HCT116 (cell line): Measurements from ENCODE around the gene MYRFL. TPM values are rescaled to one million over a fixed set of nuclear protein-coding genes. Genes with fewer than 3 reads are reported as not detected.

Source experiments
- ATAC-seq: fragments of 200-7000 bp; cut with Tn5 transposase; 2 replicates; pipeline ENCODE4 v1.9.1; 2020; ENCODE audit warnings: mild to moderate bottlenecking, moderate library complexity
- BruUV-seq: library from RNA; stranded (reverse); fragments of 400-500 nt; replicated peaks from 2 replicates; lab custom pipeline; 2021; lab: Mats Ljungman, UMichigan
- CTCF ChIA-PET: fragments of 300-600 bp; sonication (Branson Sonifier 250); formaldehyde crosslinking; loops from one replicate; lab custom pipeline; 2021; ENCODE audit warnings: antibody characterized with exemption; lab: Charles Lee
- POLR2A ChIA-PET: fragments of 300-600, 350-600 bp; sonication (Branson Sonifier 250); formaldehyde crosslinking; loops from one replicate; lab custom pipeline; 2021; ENCODE audit warnings: antibody characterized with exemption; lab: Charles Lee
- RAD21 ChIA-PET, 2 experiments: fragments of 300-600 bp; sonication (Branson Sonifier 250); formaldehyde crosslinking; loops; one replicate each; lab custom pipeline; 2023; ENCODE audit warnings: low total read pairs in 2 of 2; ENCODE audit not compliant: uncharacterized antibody in 2 of 2, unreplicated experiment in 2 of 2, low non-redundant PET in 1 of 2; lab: Charles Lee
- DNase-seq: peaks from one replicate; pipeline ENCODE4 v3.0.0-alpha.2; 2010; ENCODE audit warnings: low read depth, low spot score
- H2AFZ ChIP-seq: fragments of 200-600 bp; shearing (Covaris generic), sonication (generic); 2 replicates; pipeline ENCODE4 v1.6.1; 2017; ENCODE audit warnings: low read depth, mixed run types, mixed read lengths, antibody characterized with exemption, low read length; ENCODE audit not compliant: poor library complexity, severe bottlenecking
- H3K27ac ChIP-seq: 2 replicates; pipeline ENCODE4 v1.5.1; 2012; ENCODE audit warnings: low read depth, low read length
- H3K27me3 ChIP-seq: fragments of 200-600 bp; sonication (generic); 2 replicates; pipeline ENCODE4 v1.6.1; 2016; ENCODE audit warnings: mixed run types, low read length, mixed read lengths; ENCODE audit not compliant: insufficient read depth
- H3K36me3 ChIP-seq, 2 experiments: fragments of 200-500 bp in 1 of 2; fragments of 200-600 bp in 1 of 2; sonication (Bioruptor generic) in 1 of 2; sonication (generic) in 1 of 2; 2 replicates each; pipeline versions ENCODE4 v1.5.1 to v1.6.1; 2014 to 2016; ENCODE audit warnings: low read length in 2 of 2, inconsistent platforms in 1 of 2, mixed read lengths in 1 of 2, mixed run types in 1 of 2; ENCODE audit not compliant: insufficient read depth in 2 of 2, control insufficient read depth in 1 of 2
- H3K4me1 ChIP-seq, 2 experiments: fragments of 200-600 bp in 1 of 2; sonication (generic) in 1 of 2; 2 replicates each; pipeline versions ENCODE4 v1.5.1 to v1.6.1; 2012 to 2017; ENCODE audit warnings: low read length in 2 of 2, inconsistent platforms in 1 of 2, mild to moderate bottlenecking in 1 of 2, mixed read lengths in 1 of 2, mixed run types in 1 of 2, moderate library complexity in 1 of 2; ENCODE audit not compliant: insufficient read depth in 2 of 2, control insufficient read depth in 1 of 2
- H3K4me2 ChIP-seq: fragments of 200-600 bp; sonication (generic); 2 replicates; pipeline ENCODE4 v1.6.1; 2017; ENCODE audit warnings: mixed run types, low read length, mixed read lengths
- H3K4me3 ChIP-seq, 2 experiments: fragments of 200-600 bp in 1 of 2; sonication (generic) in 1 of 2; replicated peaks in 1 of 2; 2 replicates each; pipeline ENCODE4 v1.5.1; 2011 to 2016; ENCODE audit warnings: low read length in 2 of 2, control low read depth in 1 of 2, low read depth in 1 of 2, mild to moderate bottlenecking in 1 of 2, mixed read lengths in 1 of 2, mixed run types in 1 of 2
- H3K79me2 ChIP-seq: fragments of 200-600 bp; sonication (generic); 2 replicates; pipeline ENCODE4 v1.6.1; 2017; ENCODE audit warnings: mild to moderate bottlenecking, mixed run types, low read length, moderate library complexity, mixed read lengths; ENCODE audit not compliant: insufficient read depth
- H3K9ac ChIP-seq: fragments of 200-600 bp; sonication (generic); 2 replicates; pipeline ENCODE4 v1.6.1; 2016; ENCODE audit warnings: low read length, mixed read lengths
- H3K9me2 ChIP-seq: fragments of 200-600 bp; sonication (generic), shearing (Covaris generic); 2 replicates; pipeline ENCODE4 v1.6.1; 2017; ENCODE audit warnings: mixed run types, mild to moderate bottlenecking, moderate library complexity; ENCODE audit not compliant: insufficient read depth
- H3K9me3 ChIP-seq, 2 experiments: fragments of 200-500 bp in 1 of 2; fragments of 200-600 bp in 1 of 2; sonication (Bioruptor generic) in 1 of 2; sonication (generic) in 1 of 2; 2 replicates each; pipeline ENCODE4 v1.6.1; 2014 to 2017; ENCODE audit warnings: low read length in 2 of 2, mixed read lengths in 2 of 2, inconsistent platforms in 1 of 2, low read depth in 1 of 2, mild to moderate bottlenecking in 1 of 2, mixed run types in 1 of 2, moderate library complexity in 1 of 2; ENCODE audit not compliant: control insufficient read depth in 1 of 2, insufficient read depth in 1 of 2
- H4K20me1 ChIP-seq: fragments of 200-600 bp; sonication (generic), shearing (Covaris generic); 2 replicates; pipeline ENCODE4 v1.6.1; 2017; ENCODE audit warnings: mixed run types, mild to moderate bottlenecking, moderate library complexity; ENCODE audit not compliant: insufficient read depth
- CEBPB ChIP-seq: IDR thresholded peaks from 2 replicates; pipeline ENCODE4 v1.6.1; 2012; ENCODE audit warnings: low read depth
- EGR1 ChIP-seq: IDR thresholded peaks from 2 replicates; pipeline ENCODE4 v1.6.1; 2012; ENCODE audit warnings: low read depth
- ELF1 ChIP-seq: IDR thresholded peaks from 2 replicates; pipeline ENCODE4 v1.6.1; 2012; ENCODE audit warnings: low read depth, borderline replicate concordance
- EZH2 ChIP-seq: fragments of 200-600 bp; sonication (generic); IDR thresholded peaks from 2 replicates; pipeline ENCODE4 v1.6.1; 2017; ENCODE audit warnings: antibody characterized with exemption, mixed run types
- EZH2phosphoT487 ChIP-seq: fragments of 200-600 bp; IDR thresholded peaks from 2 replicates; pipeline ENCODE4 v1.6.1; 2018; ENCODE audit warnings: antibody characterized with exemption, borderline replicate concordance
- FOSL1 ChIP-seq: IDR thresholded peaks from 2 replicates; pipeline ENCODE4 v1.6.1; 2012; ENCODE audit warnings: low read depth
- JUND ChIP-seq: IDR thresholded peaks from 2 replicates; pipeline ENCODE4 v1.6.1; 2012
- POLR2A ChIP-seq: IDR thresholded peaks from 2 replicates; pipeline ENCODE4 v1.7.0; 2011; ENCODE audit warnings: borderline replicate concordance; ENCODE audit not compliant: insufficient read depth, insufficient read length; ENCODE audit errors: extremely low read depth
- POLR2AphosphoS5 ChIP-seq: IDR thresholded peaks from 2 replicates; pipeline ENCODE4 v1.6.1; 2011; ENCODE audit warnings: mild to moderate bottlenecking, low read depth, low read length, moderate library complexity
- RAD21 ChIP-seq: IDR thresholded peaks from 2 replicates; pipeline ENCODE4 v1.6.1; 2012; ENCODE audit warnings: low read depth, mild to moderate bottlenecking
- SP1 ChIP-seq: IDR thresholded peaks from 2 replicates; pipeline ENCODE4 v1.6.1; 2012; ENCODE audit warnings: low read depth
- SRF ChIP-seq: IDR thresholded peaks from 2 replicates; pipeline ENCODE4 v1.6.1; 2012; ENCODE audit warnings: low read depth
- TCF7L2 ChIP-seq: IDR thresholded peaks from 2 replicates; pipeline ENCODE4 v1.7.0; 2011; ENCODE audit warnings: borderline replicate concordance, inconsistent platforms; ENCODE audit not compliant: insufficient read depth, insufficient read length; ENCODE audit errors: extremely low read depth
- ZFX ChIP-seq: fragments of 450-650 bp; IDR thresholded peaks from 2 replicates; pipeline ENCODE4 v1.6.1; 2017
- ZNF274 ChIP-seq: fragments of 200-500 bp; sonication (Bioruptor generic); IDR thresholded peaks from 2 replicates; pipeline ENCODE4 v1.6.1; 2014; ENCODE audit warnings: mild to moderate bottlenecking, low read depth, low read length, inconsistent platforms
- intact Hi-C: fragments of 100-400 bp; cut with micrococcal nuclease; formaldehyde crosslinking; loops from 2 replicates; pipeline ENCODE4 v1.10.0; 2022
- total RNA-seq: library from RNA; stranded (reverse); gene quantifications from one replicate; pipeline ENCODE4 v1.2.1, GENCODE V29; 2021; ENCODE audit not compliant: unreplicated experiment
- TF ChIP-seq, protein P1 (sequence below): IDR thresholded peaks from 2 replicates; pipeline ENCODE4 v1.6.1; 2011; ENCODE audit warnings: mild to moderate bottlenecking, low read length, moderate library complexity; ENCODE audit not compliant: insufficient replicate concordance; ENCODE audit errors: extremely low read depth
- TF ChIP-seq, protein P2 (sequence below), 3 experiments: fragments of 200-600 bp in 1 of 3; sonication (generic) in 1 of 3; IDR thresholded peaks in 2 of 3; conservative IDR thresholded peaks in 1 of 3; 2 replicates each; pipeline ENCODE4 v1.5.1; 2012 to 2017; ENCODE audit warnings: low read depth in 2 of 3, low read length in 2 of 3, antibody characterized with exemption in 1 of 3, borderline replicate concordance in 1 of 3, control low read depth in 1 of 3, mild to moderate bottlenecking in 1 of 3, mixed read lengths in 1 of 3, mixed run types in 1 of 3, moderate library complexity in 1 of 3; ENCODE audit not compliant: insufficient read depth in 1 of 3
- TF ChIP-seq, protein P3 (sequence below): IDR thresholded peaks from 2 replicates; pipeline ENCODE4 v1.6.1; 2012; ENCODE audit warnings: low read depth
- TF ChIP-seq, protein P4 (sequence below): IDR thresholded peaks from 2 replicates; pipeline ENCODE4 v1.6.1; 2012

Gene MYRFL
- total RNA-seq, 1 experiment from 2014 or later = 0.30 TPM

DNA sequence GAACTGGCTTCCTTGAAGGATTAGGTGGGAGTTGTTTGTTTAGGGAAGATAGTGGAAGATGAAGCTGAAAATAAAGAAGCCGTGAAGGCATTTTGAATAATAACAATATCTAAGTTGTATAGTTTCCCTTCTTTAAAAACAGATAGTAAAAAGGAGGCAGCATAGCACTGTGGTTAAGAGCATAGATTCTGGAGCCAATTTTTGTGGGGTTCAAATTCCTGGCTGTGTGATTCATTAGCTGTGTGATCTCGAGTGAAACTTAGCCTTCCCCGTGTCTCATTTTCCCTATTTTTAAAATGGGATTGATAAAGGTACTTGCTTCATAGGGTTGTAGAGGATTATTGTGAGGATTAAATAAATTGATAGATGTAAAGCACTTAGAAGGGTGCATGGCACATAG, 104.5 kb downstream of the MYRFL start:
- intact Hi-C loops = no loop called here
- Histone ChIP-seq H3K27me3 (no peaks in the 10 kb centered on the region), H4K20me1 (no peaks in the 10 kb centered on the region), H3K4me2 (peak overlapping the region; percentile 38), H3K27ac (no peak overlapping the region), H2AFZ (peak overlapping the region; percentile 40), H3K9ac (no peak overlapping the region), H3K9me3 (no peaks in the 10 kb centered on the region), H3K36me3 (no peaks in the 10 kb centered on the region), H3K9me2 (no peaks in the 10 kb centered on the region), H3K4me1 (peaks cover 3 to 18% of the 10 kb centered on the region in 2 experiments; a peak in 2 of 4 replicates), H3K4me3 (no peak overlapping the region), H3K79me2 (no peaks in the 10 kb centered on the region)
- no peak for DNase-seq
- no TSS peak for BruUV-seq
- peak; percentile 32; the same call in 1 of the 2 replicates for ATAC-seq
- ChIA-PET CTCF (no interaction called here), RAD21 (no interaction called here), POLR2A (no interaction called here)
- no peak for TF ChIP-seq JUND
- no peak for TF ChIP-seq FOSL1
- no peak for TF ChIP-seq SP1
- TF ChIP-seq POLR2A = no peak
- TF ChIP-seq EZH2phosphoT487 = no peak
- TF ChIP-seq POLR2AphosphoS5 = no peak
- TF ChIP-seq ZFX = no peak
- TF ChIP-seq EGR1 = no peak
- TF ChIP-seq, protein P1, sequence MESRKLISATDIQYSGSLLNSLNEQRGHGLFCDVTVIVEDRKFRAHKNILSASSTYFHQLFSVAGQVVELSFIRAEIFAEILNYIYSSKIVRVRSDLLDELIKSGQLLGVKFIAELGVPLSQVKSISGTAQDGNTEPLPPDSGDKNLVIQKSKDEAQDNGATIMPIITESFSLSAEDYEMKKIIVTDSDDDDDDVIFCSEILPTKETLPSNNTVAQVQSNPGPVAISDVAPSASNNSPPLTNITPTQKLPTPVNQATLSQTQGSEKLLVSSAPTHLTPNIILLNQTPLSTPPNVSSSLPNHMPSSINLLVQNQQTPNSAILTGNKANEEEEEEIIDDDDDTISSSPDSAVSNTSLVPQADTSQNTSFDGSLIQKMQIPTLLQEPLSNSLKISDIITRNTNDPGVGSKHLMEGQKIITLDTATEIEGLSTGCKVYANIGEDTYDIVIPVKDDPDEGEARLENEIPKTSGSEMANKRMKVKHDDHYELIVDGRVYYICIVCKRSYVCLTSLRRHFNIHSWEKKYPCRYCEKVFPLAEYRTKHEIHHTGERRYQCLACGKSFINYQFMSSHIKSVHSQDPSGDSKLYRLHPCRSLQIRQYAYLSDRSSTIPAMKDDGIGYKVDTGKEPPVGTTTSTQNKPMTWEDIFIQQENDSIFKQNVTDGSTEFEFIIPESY = no peak
- no peak for TF ChIP-seq ZNF274
- no peak for TF ChIP-seq ELF1
- TF ChIP-seq, protein P2, sequence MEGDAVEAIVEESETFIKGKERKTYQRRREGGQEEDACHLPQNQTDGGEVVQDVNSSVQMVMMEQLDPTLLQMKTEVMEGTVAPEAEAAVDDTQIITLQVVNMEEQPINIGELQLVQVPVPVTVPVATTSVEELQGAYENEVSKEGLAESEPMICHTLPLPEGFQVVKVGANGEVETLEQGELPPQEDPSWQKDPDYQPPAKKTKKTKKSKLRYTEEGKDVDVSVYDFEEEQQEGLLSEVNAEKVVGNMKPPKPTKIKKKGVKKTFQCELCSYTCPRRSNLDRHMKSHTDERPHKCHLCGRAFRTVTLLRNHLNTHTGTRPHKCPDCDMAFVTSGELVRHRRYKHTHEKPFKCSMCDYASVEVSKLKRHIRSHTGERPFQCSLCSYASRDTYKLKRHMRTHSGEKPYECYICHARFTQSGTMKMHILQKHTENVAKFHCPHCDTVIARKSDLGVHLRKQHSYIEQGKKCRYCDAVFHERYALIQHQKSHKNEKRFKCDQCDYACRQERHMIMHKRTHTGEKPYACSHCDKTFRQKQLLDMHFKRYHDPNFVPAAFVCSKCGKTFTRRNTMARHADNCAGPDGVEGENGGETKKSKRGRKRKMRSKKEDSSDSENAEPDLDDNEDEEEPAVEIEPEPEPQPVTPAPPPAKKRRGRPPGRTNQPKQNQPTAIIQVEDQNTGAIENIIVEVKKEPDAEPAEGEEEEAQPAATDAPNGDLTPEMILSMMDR (IDR thresholded peaks at IDR 0.05 in 2 of 3, conservative IDR thresholded peaks at IDR 0.05 in 1 of 3; ENCODE audit: borderline replicate concordance in 1 of 3, insufficient read depth in 1 of 3, low read depth in 2 of 3, low read length in 2 of 3) = no peak
- no peak; the same call in 1 of the 2 replicates for TF ChIP-seq RAD21
- no peak for TF ChIP-seq TCF7L2
- TF ChIP-seq, protein P3, sequence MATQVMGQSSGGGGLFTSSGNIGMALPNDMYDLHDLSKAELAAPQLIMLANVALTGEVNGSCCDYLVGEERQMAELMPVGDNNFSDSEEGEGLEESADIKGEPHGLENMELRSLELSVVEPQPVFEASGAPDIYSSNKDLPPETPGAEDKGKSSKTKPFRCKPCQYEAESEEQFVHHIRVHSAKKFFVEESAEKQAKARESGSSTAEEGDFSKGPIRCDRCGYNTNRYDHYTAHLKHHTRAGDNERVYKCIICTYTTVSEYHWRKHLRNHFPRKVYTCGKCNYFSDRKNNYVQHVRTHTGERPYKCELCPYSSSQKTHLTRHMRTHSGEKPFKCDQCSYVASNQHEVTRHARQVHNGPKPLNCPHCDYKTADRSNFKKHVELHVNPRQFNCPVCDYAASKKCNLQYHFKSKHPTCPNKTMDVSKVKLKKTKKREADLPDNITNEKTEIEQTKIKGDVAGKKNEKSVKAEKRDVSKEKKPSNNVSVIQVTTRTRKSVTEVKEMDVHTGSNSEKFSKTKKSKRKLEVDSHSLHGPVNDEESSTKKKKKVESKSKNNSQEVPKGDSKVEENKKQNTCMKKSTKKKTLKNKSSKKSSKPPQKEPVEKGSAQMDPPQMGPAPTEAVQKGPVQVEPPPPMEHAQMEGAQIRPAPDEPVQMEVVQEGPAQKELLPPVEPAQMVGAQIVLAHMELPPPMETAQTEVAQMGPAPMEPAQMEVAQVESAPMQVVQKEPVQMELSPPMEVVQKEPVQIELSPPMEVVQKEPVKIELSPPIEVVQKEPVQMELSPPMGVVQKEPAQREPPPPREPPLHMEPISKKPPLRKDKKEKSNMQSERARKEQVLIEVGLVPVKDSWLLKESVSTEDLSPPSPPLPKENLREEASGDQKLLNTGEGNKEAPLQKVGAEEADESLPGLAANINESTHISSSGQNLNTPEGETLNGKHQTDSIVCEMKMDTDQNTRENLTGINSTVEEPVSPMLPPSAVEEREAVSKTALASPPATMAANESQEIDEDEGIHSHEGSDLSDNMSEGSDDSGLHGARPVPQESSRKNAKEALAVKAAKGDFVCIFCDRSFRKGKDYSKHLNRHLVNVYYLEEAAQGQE = no peak
- no peak for TF ChIP-seq CEBPB
- TF ChIP-seq SRF = no peak
- TF ChIP-seq EZH2 = no peak
- TF ChIP-seq, protein P4, sequence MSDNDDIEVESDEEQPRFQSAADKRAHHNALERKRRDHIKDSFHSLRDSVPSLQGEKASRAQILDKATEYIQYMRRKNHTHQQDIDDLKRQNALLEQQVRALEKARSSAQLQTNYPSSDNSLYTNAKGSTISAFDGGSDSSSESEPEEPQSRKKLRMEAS = no peak
